HepG2 (cell line): ENCODE measurements around the gene CST8. TPM values are rescaled to one million over a fixed set of nuclear protein-coding genes. Genes with fewer than 3 reads are reported as not detected.
A peak's percentile ranks its signal among the peaks of the same experiment; 100 is the strongest.

ENCODE experiments used
- AKNA ChIP-seq: sonication (generic); formaldehyde crosslinking; IDR thresholded peaks from 2 replicates; pipeline ENCODE4 v1.4.0; 2020; ENCODE audit warnings: missing genetic modification reagents, borderline replicate concordance
- ARID5B ChIP-seq: IDR thresholded peaks from 2 replicates; pipeline ENCODE4 v1.4.0; 2020; ENCODE audit warnings: mild to moderate bottlenecking, missing genetic modification reagents
- DBP ChIP-seq: sonication (generic); formaldehyde crosslinking; IDR thresholded peaks from 2 replicates; pipeline ENCODE4 v1.4.0; 2020; ENCODE audit warnings: missing genetic modification reagents; ENCODE audit errors: not compliant biosample characterization
- IRX3 ChIP-seq: sonication (generic); formaldehyde crosslinking; IDR thresholded peaks from 2 replicates; pipeline ENCODE4 v1.8.1; 2023; ENCODE audit warnings: mild to moderate bottlenecking, low read depth, missing genetic modification reagents, borderline replicate concordance
- KDM1A ChIP-seq: IDR thresholded peaks from 2 replicates; pipeline ENCODE4 v1.6.1; 2016; ENCODE audit warnings: missing compliant biosample characterization
- PLSCR1 ChIP-seq: sonication (generic); formaldehyde crosslinking; IDR thresholded peaks from 2 replicates; pipeline ENCODE4 v1.5.0; 2020; ENCODE audit warnings: missing genetic modification reagents, mild to moderate bottlenecking, borderline replicate concordance
- SNAI1 ChIP-seq: sonication (generic); formaldehyde crosslinking; IDR thresholded peaks from 2 replicates; pipeline ENCODE4 v1.5.0; 2020; ENCODE audit warnings: mild to moderate bottlenecking, missing genetic modification reagents, borderline replicate concordance
- ZNF232 ChIP-seq: sonication (generic); formaldehyde crosslinking; IDR thresholded peaks from 2 replicates; pipeline ENCODE4 v1.4.0; 2020; ENCODE audit warnings: missing genetic modification reagents, borderline replicate concordance
- ZNF616 ChIP-seq: sonication (generic); formaldehyde crosslinking; IDR thresholded peaks from 2 replicates; pipeline ENCODE4 v1.5.0; 2020; ENCODE audit warnings: low read depth, mild to moderate bottlenecking, missing genetic modification reagents
- ZNF687 ChIP-seq: sonication (generic); formaldehyde crosslinking; IDR thresholded peaks from 2 replicates; pipeline ENCODE4 v1.5.1; 2020; ENCODE audit warnings: mild to moderate bottlenecking, missing genetic modification reagents, moderate library complexity
- ZSCAN31 ChIP-seq: sonication (generic); formaldehyde crosslinking; IDR thresholded peaks from 2 replicates; pipeline ENCODE4 v1.5.0; 2020; ENCODE audit warnings: low read depth, mild to moderate bottlenecking, missing genetic modification reagents
- ZSCAN5A ChIP-seq: sonication (generic); formaldehyde crosslinking; IDR thresholded peaks from 2 replicates; pipeline ENCODE4 v1.8.0; 2022; ENCODE audit warnings: mild to moderate bottlenecking, missing genetic modification reagents, borderline replicate concordance
- polyA plus RNA-seq, 8 experiments: library from polyadenylated mRNA; depleted of rRNA in 3 of 8; stranded (reverse) in 7 of 8; unstranded in 1 of 8; fragments of >200 nt; fragmentation: Illumina TruSeq in 4 of 8; extraction: Trizol in 4 of 8; gene quantifications; 2 replicates each; pipeline versions ENCODE4 v1.2.1 to v1.2.3, GENCODE V29; 2011 to 2016; ENCODE audit warnings: low read depth in 4 of 8, missing spikeins in 1 of 8, mixed read lengths in 1 of 8; ENCODE audit not compliant: insufficient read depth in 1 of 8
- total RNA-seq, 5 experiments: library from RNA; depleted of rRNA; stranded (reverse); fragments of >200 nt; fragmentation: Illumina TruSeq; extraction: Trizol; gene quantifications; 2 replicates each; pipeline ENCODE4 v1.2.3, GENCODE V29; 2016; ENCODE audit warnings: low read depth in 1 of 5

The CST8 gene
- total and polyA plus RNA-seq, 2 of the 13 experiments (the other 11 are each of a cell fraction or from before 2014, with no cell fraction given): not detected

GRCh38 chr20:23441850-23442313 is 49.0 kb upstream of the CST8 start (continued):
- TF ChIP-seq ARID5B (peak; percentile 45; the same call in 1 of the 2 replicates), ZNF687 (CRISPR knock-in tag) (peak; percentile 36), ZSCAN5A (CRISPR knock-in tag) (no peak), ZNF232 (CRISPR knock-in tag) (no peak), DBP (no peak), AKNA (CRISPR knock-in tag) (no peak), PLSCR1 (CRISPR knock-in tag) (no peak), SNAI1 (CRISPR knock-in tag) (no peak), ZSCAN31 (no peak; the same call in 1 of the 2 replicates), KDM1A (CRISPR knock-in tag) (peak; percentile 61; the same call in 1 of the 2 replicates), IRX3 (no peak), ZNF616 (CRISPR knock-in tag) (no peak)
